Testis (tissue), 2 donors: ENCODE measurements around the gene ARF3.

Experiments used
- CTCF ChIP-seq, 3 experiments: fragments of 450-650 bp in 2 of 3; fragments of 200-600 bp in 1 of 3; sonication (generic) in 1 of 3; IDR thresholded peaks; one replicate each; pipeline ENCODE4 v1.5.1; 2016 to 2019; ENCODE audit warnings: antibody characterized with exemption in 3 of 3, mild to moderate bottlenecking in 2 of 3, moderate library complexity in 1 of 3
- POLR2A ChIP-seq: fragments of 450-650 bp; IDR thresholded peaks from one replicate; pipeline ENCODE4 v1.6.1; 2017; ENCODE audit warnings: antibody characterized with exemption, mild to moderate bottlenecking, moderate library complexity

GRCh38 chr12:48910196-48910595 lies 47.1 kb downstream of the ARF3 start:
- no peak for TF ChIP-seq CTCF (IDR thresholded peaks at IDR 0.05)
- no peak for TF ChIP-seq POLR2A
